AG09309 (cell line): Measurements from ENCODE around the gene LRRC23.

Experiments used
- DNase-seq: peaks from one replicate; pipeline ENCODE4 v3.0.0-alpha.2; 2010; ENCODE audit warnings: low read depth
- H3K4me3 ChIP-seq: 2 replicates; pipeline ENCODE4 v1.5.1; 2011; ENCODE audit warnings: mild to moderate bottlenecking, low read depth, low read length, moderate library complexity; ENCODE audit not compliant: control insufficient read depth
- TF ChIP-seq, protein P1 (sequence below): IDR thresholded peaks from 2 replicates; pipeline ENCODE4 v1.5.1; 2011; ENCODE audit warnings: mild to moderate bottlenecking, low read depth, low read length, inconsistent platforms; ENCODE audit not compliant: insufficient read depth, control insufficient read depth; ENCODE audit errors: missing control alignments

LRRC23 gene

DNA sequence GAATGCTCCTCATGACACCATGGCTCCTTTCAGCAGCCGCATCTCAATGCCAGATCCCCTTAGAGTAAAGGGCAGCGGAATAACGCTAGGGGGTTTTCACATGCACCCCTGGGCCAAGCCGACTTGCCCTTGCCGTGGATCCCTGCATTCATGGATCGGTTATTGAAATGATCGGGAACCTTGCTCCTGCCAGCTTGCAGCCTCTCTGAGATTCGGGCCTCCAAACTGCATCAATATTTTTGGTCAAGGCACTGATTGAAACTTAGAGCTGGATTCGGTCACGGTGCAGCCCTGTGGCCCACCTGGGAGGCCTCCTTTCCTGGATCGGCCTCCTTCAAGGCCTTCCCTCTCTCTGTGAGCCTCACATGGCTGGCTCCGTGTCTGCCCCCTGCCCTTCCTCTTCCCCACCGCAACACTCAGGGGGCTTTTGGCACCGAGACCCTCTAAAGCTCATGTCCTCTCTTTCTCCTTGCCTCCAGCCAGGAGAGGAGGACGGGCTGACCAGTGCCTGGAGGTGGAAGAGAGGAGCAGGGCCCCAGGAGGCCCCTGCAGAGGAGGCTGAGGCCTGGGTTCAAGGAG, 48.3 kb downstream of the LRRC23 start:
- DNase-seq, result no peak
- TF ChIP-seq, protein P1, sequence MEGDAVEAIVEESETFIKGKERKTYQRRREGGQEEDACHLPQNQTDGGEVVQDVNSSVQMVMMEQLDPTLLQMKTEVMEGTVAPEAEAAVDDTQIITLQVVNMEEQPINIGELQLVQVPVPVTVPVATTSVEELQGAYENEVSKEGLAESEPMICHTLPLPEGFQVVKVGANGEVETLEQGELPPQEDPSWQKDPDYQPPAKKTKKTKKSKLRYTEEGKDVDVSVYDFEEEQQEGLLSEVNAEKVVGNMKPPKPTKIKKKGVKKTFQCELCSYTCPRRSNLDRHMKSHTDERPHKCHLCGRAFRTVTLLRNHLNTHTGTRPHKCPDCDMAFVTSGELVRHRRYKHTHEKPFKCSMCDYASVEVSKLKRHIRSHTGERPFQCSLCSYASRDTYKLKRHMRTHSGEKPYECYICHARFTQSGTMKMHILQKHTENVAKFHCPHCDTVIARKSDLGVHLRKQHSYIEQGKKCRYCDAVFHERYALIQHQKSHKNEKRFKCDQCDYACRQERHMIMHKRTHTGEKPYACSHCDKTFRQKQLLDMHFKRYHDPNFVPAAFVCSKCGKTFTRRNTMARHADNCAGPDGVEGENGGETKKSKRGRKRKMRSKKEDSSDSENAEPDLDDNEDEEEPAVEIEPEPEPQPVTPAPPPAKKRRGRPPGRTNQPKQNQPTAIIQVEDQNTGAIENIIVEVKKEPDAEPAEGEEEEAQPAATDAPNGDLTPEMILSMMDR, result no peak
- no peak overlapping the region for H3K4me3 ChIP-seq

DNA sequence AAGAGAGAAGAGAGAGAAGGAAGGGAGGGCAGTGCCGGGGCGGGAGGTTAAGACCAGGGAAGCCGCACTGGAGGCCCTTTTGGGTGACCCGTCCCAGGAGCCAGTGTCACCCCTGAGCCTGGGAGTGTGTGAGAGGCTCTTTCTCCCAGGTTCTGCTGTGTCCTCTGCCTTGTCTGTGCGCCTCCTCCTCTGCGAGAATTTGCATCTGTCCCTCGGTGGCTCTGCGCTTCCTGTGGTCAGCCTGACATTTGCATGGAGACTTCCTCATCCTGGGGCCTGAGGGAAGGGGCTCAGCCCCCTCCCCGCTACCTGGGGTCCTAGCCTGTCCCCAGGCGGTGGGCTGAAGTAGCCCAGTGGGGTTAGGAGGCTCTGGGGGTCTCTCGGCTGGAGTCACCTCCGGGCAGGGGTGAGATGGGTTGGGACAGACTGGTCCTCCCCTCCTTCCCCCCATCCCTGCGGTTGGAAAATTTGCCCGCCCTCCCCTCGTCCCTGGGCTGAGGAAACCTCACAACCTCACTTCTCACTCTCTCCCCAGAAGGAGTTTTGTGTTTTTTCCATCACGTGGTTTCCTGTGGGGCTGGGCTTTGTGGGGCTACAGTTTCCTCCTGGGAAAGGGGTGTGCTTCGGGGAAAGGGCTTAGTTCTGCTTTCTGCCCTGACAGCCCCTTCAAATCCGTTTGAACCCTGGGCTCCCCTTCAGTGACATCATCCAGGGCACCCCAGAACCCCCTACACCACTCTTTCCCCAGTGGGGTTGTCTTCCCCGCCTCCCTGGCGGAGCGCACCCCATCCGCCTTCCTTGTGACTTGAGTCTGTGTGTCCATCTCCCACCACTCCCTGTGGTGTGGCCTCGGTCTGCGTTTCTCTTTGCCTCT, 49.1 kb downstream of the LRRC23 start:
- no peak for DNase-seq
- TF ChIP-seq, protein P1, result no peak
- no peak overlapping the region for H3K4me3 ChIP-seq

DNA sequence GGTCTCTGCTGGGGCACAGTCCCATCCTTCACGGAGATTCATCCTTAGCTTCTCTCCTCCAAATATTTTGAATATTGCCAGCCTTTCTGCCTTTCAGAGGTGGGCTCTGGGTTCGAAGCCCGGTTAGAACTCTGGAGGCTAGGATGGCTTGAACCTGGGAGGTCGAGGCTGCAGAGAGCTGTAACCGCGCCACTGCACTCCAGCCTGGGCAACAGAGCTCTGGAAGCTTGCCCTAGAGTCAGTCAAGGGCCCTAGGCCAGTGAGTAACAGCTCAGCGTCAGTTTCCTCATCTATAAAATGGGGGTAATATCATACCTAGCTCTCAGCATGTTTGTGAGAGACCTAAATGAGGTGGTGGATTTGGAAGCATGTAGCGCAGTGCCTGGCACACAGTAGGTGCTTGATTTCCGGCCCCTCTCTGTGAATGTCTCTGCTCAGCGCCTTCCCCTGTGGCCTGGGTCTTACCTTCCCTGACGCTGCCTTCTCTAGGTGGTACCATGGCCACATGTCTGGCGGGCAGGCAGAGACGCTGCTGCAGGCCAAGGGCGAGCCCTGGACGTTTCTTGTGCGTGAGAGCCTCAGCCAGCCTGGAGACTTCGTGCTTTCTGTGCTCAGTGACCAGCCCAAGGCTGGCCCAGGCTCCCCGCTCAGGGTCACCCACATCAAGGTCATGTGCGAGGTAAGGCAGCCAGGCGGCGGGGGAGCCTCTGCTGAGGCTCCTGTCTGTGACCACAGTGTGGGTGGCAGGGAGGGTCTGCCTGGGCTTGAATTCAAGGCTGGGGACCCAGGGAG, 49.9 kb downstream of the LRRC23 start:
- no peak for DNase-seq
- TF ChIP-seq, protein P1, result no peak
- H3K4me3 ChIP-seq, result no peak overlapping the region

- DNase-seq, result no peak
- TF ChIP-seq, protein P1, result no peak
- no peak overlapping the region for H3K4me3 ChIP-seq
Measured at GRCh38 chr12:6955108-6956020, 50.7 kb downstream of the LRRC23 start.

GRCh38 chr12:6956021-6956727, 51.6 kb downstream of the LRRC23 start:
- DNase-seq, result no peak
- H3K4me3 ChIP-seq, result no peak overlapping the region
- TF ChIP-seq, protein P1, result no peak
